Breast epithelium (tissue), 3 donors: Measurements from ENCODE around the gene FBXO7.

Experiments used
- POLR2A ChIP-seq: fragments of 450-650 bp; IDR thresholded peaks from one replicate; pipeline ENCODE4 v1.6.1; 2016; ENCODE audit warnings: antibody characterized with exemption, mild to moderate bottlenecking, moderate library complexity
- POLR2AphosphoS5 ChIP-seq, 3 donors: sonication (generic); formaldehyde crosslinking; IDR thresholded peaks; one replicate each; pipeline ENCODE4 v1.6.1; 2017; ENCODE audit warnings: antibody characterized with exemption in 3 of 3

DNA sequence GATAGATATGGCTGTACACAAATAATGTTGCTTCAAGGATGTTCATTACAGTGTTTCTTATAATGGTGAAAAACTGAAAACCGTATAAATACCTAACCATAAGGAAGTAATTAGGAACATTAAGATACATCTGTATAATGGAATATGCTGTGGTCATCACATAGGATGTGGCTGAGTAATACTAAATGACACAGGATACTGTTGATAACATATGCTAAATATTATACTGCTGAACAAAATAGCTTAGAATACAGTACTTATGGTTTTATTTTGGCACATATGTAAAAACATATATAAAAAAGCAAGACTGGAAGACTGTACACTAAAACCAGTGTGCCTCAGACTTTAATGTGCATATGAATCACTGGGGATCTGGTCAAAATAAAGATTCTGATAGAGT is 43.8 kb downstream of the FBXO7 start:
- TF ChIP-seq POLR2AphosphoS5 (IDR thresholded peaks at IDR 0.05) (no peak), POLR2A (no peak)
